ENCODE results near the gene MIGA1. TPM values are rescaled to one million over a fixed set of nuclear protein-coding genes. Genes with fewer than 3 reads are reported as not detected.

Gene MIGA1
- total and polyA plus RNA-seq, 9 of the 15 experiments (the other 6 are each of a cell fraction or from before 2014, with no cell fraction given), result 1.6 to 5.1 (median 2.9) TPM

DNA sequence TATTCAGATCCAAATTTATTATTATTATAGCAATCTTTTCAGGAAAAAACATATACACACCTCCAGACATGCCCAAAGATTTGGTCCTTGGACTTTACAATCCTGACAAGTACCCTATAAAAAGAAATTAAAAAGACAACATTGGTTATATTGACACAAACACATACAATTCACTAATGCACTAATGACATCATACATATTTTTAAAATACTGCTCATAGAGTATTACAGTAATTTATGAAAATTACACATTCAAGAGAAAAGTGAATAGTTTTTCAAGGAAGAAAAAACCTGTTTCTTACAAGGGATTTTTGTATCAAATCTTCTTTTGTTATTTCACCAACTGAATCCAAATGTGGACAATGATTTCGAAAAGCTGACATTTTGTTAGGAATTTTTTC is 38.1 kb upstream of the MIGA1 start:
- H3K27ac ChIP-seq (ENCODE audit: extremely low read depth, low read depth, low read length), result no peak overlapping the region
- peaks cover 27% of the 10 kb centered on the region for H3K79me2 ChIP-seq (ENCODE audit: control insufficient read depth, insufficient read depth, low read length)
- H3K4me3 ChIP-seq, result no peak overlapping the region
- ChIA-PET POLR2A (no interaction called here), CTCF (ENCODE audit: low intra/inter-chr PET ratio) (no interaction called here)
- BruUV-seq (replicated peaks), result no TSS peak
- no peak overlapping the region for H3K9ac ChIP-seq (ENCODE audit: insufficient read depth in 1 of 2, low read depth in 2 of 2, low read length in 2 of 2)
- no peaks in the 10 kb centered on the region for H3K9me1 ChIP-seq (ENCODE audit: control insufficient read depth, insufficient read depth, low read length)
- no peak overlapping the region for H2AFZ ChIP-seq (ENCODE audit: low read depth, low read length)
- no peak for DNase-seq (ENCODE audit: extremely low read depth in 1 of 4, low spot score in 3 of 4)
- intact Hi-C loops (cut with micrococcal nuclease) (no loop called here), in situ Hi-C loops (cut with MboI) (no loop called here)
- H3K27me3 ChIP-seq (ENCODE audit: control insufficient read depth in 2 of 2, insufficient read depth in 2 of 2, low read length in 2 of 2), result no peaks in the 10 kb centered on the region
- no peak for ATAC-seq
- no peaks in the 10 kb centered on the region for H3K9me3 ChIP-seq (replicated peaks; ENCODE audit: control insufficient read depth, insufficient read depth, low read depth, low read length)
- H3K4me1 ChIP-seq (replicated peaks in 1 of 2; ENCODE audit: control insufficient read depth in 2 of 2, insufficient read depth in 2 of 2, low read length in 2 of 2), result peaks cover 0 to 7% of the 10 kb centered on the region in 2 experiments; a peak in 2 of 5 replicates
- no peak overlapping the region for H3K4me2 ChIP-seq (ENCODE audit: insufficient read depth, low read length)
- peaks cover 39% of the 10 kb centered on the region for H3K36me3 ChIP-seq (ENCODE audit: control insufficient read depth, insufficient read depth, low read length)
- FAIRE-seq, result no peak
- 65% methylated on average over 1 of the region's 1 CpG for WGBS (ENCODE audit: insufficient coverage, low coverage, missing lambda C conversion rate)
- TF ChIP-seq SMARCE1 (IDR thresholded peaks at IDR 0.05) (no peak), NRF1 (conservative IDR thresholded peaks at IDR 0.05 in 1 of 2, IDR thresholded peaks at IDR 0.05 in 1 of 2) (no peak)
- TF ChIP-seq, protein P1, sequence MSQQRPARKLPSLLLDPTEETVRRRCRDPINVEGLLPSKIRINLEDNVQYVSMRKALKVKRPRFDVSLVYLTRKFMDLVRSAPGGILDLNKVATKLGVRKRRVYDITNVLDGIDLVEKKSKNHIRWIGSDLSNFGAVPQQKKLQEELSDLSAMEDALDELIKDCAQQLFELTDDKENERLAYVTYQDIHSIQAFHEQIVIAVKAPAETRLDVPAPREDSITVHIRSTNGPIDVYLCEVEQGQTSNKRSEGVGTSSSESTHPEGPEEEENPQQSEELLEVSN (IDR thresholded peaks at IDR 0.05; ENCODE audit: borderline replicate concordance in 1 of 2, extremely low read depth in 1 of 2, insufficient read depth in 1 of 2, insufficient read length in 1 of 2, low read depth in 1 of 2, low read length in 1 of 2, poor library complexity in 1 of 2, severe bottlenecking in 1 of 2), result no peak
- 0 out of 2 replicates have a peak, but pooled peaks cover 3% of the 10 kb centered on the region for H4K20me1 ChIP-seq (replicated peaks; ENCODE audit: control insufficient read depth, insufficient read depth, low read length)

DNA sequence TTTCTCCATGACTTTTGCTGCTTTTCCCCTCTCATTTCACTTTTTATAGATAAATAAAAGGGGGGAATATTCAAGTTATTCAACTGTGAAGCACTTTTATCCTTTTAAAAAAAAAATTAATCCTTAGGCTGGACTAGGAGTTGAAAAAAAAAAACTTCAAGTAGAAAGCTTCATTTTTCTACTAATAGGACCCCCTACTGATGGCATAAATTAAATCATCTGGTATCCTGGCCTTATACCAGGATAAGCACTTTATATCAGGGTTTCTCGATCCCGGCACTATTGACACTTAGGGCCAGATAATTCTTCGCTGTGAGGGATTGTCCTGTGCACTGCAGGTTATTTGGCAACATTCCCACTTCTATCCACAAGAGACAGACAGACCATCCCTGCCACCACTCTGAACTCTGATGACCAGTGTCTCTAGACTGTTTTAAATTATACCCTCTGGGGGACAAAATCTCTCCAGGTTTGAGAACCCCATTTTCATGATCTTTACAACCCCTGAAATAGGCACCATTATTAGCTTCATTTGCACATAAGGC is 37.4 kb upstream of the MIGA1 start:
- Histone ChIP-seq H3K4me2 (ENCODE audit: insufficient read depth, low read length) (no peak overlapping the region), H4K20me1 (replicated peaks; ENCODE audit: control insufficient read depth, insufficient read depth, low read length) (0 out of 2 replicates have a peak, but pooled peaks cover 3% of the 10 kb centered on the region), H3K9me3 (replicated peaks; ENCODE audit: control insufficient read depth, insufficient read depth, low read depth, low read length) (no peaks in the 10 kb centered on the region), H3K9ac (ENCODE audit: insufficient read depth in 1 of 2, low read depth in 2 of 2, low read length in 2 of 2) (no peak overlapping the region; a peak in 1 of 4 replicates), H3K36me3 (ENCODE audit: control insufficient read depth, insufficient read depth, low read length) (peaks cover 35% of the 10 kb centered on the region), H2AFZ (ENCODE audit: low read depth, low read length) (no peak overlapping the region), H3K4me3 (no peak overlapping the region), H3K27me3 (ENCODE audit: control insufficient read depth in 2 of 2, insufficient read depth in 2 of 2, low read length in 2 of 2) (no peaks in the 10 kb centered on the region), H3K4me1 (replicated peaks in 1 of 2; ENCODE audit: control insufficient read depth in 2 of 2, insufficient read depth in 2 of 2, low read length in 2 of 2) (peaks cover 0 to 7% of the 10 kb centered on the region in 2 experiments; a peak in 2 of 5 replicates), H3K27ac (ENCODE audit: extremely low read depth, low read depth, low read length) (no peak overlapping the region), H3K9me1 (ENCODE audit: control insufficient read depth, insufficient read depth, low read length) (no peaks in the 10 kb centered on the region), H3K79me2 (ENCODE audit: control insufficient read depth, insufficient read depth, low read length) (peaks cover 32% of the 10 kb centered on the region)
- no TSS peak for BruUV-seq (replicated peaks)
- WGBS (ENCODE audit: insufficient coverage, low coverage, missing lambda C conversion rate), result 41% methylated on average over 3 of the region's 3 CpGs
- peak in 3 of 4 experiments; percentile 12 to 43 (median 14) for DNase-seq (ENCODE audit: extremely low read depth in 1 of 4, low spot score in 3 of 4)
- intact Hi-C loops (cut with micrococcal nuclease), result no loop called here
- in situ Hi-C loops (cut with MboI), result no loop called here
- peak; percentile 77 for ATAC-seq
- FAIRE-seq, result peak; percentile 11
- TF ChIP-seq NFIC (IDR thresholded peaks at IDR 0.05) (peak; percentile 76), ZEB2 (IDR thresholded peaks at IDR 0.05) (no peak)
- ChIA-PET POLR2A (interaction anchor here (0.7 to 2.7 kb wide), 2 partner anchors 15 to 26 kb away, joined by 3 to 10 read pairs; no protein-coding TSS in a partner anchor), CTCF (ENCODE audit: low intra/inter-chr PET ratio) (no interaction called here)

Data from K562 (cell line).